Measurements from ENCODE around the gene SLC9A4.

Gene SLC9A4, protein sequence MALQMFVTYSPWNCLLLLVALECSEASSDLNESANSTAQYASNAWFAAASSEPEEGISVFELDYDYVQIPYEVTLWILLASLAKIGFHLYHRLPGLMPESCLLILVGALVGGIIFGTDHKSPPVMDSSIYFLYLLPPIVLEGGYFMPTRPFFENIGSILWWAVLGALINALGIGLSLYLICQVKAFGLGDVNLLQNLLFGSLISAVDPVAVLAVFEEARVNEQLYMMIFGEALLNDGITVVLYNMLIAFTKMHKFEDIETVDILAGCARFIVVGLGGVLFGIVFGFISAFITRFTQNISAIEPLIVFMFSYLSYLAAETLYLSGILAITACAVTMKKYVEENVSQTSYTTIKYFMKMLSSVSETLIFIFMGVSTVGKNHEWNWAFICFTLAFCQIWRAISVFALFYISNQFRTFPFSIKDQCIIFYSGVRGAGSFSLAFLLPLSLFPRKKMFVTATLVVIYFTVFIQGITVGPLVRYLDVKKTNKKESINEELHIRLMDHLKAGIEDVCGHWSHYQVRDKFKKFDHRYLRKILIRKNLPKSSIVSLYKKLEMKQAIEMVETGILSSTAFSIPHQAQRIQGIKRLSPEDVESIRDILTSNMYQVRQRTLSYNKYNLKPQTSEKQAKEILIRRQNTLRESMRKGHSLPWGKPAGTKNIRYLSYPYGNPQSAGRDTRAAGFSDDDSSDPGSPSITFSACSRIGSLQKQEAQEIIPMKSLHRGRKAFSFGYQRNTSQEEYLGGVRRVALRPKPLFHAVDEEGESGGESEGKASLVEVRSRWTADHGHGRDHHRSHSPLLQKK

GRCh38 chr2:102473020-102473419 is at the start of gene SLC9A4:
SLC9A4 (plus strand) TSS chr2:102473226; CDS start chr2:102473760, 534 bp downstream.
- DNase-seq (ENCODE audit: low read depth in 1 of 2, low spot score in 1 of 2): peak in 1 of 2 donors; percentile 21

DNA sequence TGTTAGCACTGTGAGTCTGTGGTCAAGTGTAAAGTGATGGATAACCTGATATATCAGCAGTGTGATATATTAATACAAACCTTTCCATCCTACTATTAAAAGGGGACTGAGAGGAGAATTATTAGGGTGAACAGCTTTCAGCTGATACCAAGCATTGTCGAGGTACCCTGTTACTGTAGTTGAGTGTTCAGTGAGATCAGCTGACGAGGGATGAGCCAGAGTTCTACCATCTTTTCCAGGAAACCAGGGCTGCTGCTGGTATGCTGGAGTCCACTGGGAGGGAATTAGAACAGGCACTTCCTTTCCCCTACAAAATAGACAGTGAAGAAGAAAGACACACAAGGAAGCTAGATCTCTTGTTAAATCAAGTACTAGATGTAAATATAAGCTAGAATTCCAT is 49.7 kb upstream of the SLC9A4 start:
- no peak for DNase-seq (ENCODE audit: low read depth in 1 of 2, low spot score in 1 of 2)

- DNase-seq (ENCODE audit: low read depth in 1 of 2, low spot score in 1 of 2): no peak
These were observed 48.3 kb upstream of the SLC9A4 start for GRCh38 chr2:102424754-102425153.

- no peak for DNase-seq (ENCODE audit: low read depth in 1 of 2, low spot score in 1 of 2)
These were observed 47.4 kb upstream of the SLC9A4 start for GRCh38 chr2:102425441-102426132.

DNA sequence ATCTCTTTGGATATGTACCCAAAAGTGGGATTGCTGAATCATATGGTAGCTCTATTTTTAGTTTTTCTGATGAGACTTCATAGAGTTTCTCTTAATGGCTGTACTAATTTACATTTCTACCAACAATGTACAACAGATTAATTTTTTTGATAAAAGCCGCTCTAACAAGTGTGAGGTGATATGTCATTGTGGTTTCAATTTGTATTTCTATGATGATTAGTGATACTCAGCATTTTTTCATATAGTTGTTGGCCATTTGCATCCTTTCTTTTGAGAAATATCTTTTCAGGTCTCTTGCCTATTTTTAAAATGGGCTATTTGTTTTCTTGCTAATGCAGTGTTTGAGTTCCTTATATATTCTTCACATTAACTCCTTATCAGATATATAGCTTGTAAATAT is 45.8 kb upstream of the SLC9A4 start:
- DNase-seq (ENCODE audit: low read depth in 1 of 2, low spot score in 1 of 2): no peak

GRCh38 chr2:102428573-102428972 is 44.5 kb upstream of the SLC9A4 start:
- no peak for DNase-seq (ENCODE audit: low read depth in 1 of 2, low spot score in 1 of 2)

- no peak for DNase-seq (ENCODE audit: low read depth in 1 of 2, low spot score in 1 of 2)
These were observed 40.6 kb upstream of the SLC9A4 start for GRCh38 chr2:102432386-102432785.

DNA sequence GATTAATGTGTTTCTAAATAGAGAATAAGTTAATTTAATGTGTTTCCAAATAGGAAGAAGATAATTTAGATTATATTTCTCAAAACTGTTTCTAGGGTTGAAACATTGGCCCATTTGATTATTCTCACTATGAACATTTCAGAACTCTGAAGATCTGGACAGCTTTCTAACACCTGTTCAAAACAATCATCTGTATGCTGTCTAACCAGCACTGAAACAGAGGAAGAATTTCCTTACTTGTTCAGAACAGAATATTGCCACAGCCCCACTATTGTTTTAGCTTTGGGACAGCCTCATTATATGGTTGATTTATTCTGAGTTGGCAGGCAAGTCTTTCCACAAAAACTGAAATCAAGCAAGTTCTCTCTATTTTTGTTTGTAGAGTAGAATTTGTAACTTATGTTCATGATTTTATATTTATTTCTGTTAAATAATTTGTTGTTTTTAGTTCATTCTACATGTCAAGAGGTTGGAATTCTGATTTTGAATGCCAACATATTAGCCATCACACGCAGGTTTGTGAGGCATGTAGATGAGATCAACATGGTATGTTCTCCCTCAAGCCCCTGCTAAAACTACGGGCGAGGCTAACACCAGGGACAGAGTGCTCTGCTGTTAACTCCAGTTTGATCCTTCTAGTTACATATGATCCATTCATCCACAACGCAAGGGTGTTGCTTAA is 38.9 kb upstream of the SLC9A4 start:
- DNase-seq (ENCODE audit: low read depth in 1 of 2, low spot score in 1 of 2): no peak

DNA sequence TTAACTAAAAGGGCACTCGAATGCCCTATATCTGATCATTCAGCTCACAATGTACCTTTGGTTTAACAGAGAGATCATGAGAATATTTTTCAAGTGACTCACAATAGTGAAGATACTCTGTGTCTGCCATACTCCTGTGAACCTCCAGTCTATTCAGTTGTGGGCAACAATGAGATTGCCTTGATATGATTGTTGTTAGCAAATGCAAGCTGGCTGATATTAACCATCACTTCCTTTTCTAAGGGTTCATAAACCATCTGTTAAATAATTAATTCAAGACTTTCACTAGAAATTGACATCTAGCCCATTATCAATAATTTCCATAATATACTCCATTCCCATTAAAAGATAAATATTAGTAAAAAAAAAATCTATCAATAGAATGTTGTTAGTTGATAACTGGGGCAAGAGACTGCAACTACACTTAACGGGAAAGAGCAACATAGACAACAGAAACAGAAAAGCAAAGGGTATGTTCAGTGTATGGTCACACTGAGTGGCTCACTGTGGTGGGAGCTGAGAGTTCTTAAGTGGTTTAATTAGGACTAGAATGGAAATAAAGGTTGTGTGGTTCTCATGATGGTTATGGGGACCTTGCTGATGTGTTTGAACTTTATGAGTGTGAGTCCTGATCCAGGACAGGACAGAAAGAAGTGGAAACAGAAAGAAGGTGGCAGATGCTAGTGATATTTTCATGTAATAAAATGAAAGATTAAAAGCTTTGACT is 38.2 kb upstream of the SLC9A4 start:
- no peak for DNase-seq (ENCODE audit: low read depth in 1 of 2, low spot score in 1 of 2)

DNA sequence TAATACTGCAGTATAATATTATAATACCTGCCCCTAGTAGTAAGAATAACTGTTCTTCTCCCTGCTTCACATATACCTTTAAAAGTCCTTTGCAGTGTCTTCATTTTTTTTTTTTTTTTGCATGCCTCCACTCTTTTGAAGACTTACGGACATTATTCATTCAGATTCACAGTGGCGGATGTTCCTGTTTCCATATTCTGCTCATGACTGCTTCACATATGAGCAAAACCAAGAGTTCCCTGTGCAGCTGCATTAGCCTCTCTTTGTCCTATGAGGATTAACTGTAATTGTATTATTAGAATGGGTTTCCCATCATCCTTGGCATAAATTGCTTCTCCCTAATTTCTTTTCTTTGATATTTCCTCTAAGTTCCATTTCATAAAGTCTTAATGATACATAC is 37.3 kb upstream of the SLC9A4 start:
- no peak for DNase-seq (ENCODE audit: low read depth in 1 of 2, low spot score in 1 of 2)

DNA sequence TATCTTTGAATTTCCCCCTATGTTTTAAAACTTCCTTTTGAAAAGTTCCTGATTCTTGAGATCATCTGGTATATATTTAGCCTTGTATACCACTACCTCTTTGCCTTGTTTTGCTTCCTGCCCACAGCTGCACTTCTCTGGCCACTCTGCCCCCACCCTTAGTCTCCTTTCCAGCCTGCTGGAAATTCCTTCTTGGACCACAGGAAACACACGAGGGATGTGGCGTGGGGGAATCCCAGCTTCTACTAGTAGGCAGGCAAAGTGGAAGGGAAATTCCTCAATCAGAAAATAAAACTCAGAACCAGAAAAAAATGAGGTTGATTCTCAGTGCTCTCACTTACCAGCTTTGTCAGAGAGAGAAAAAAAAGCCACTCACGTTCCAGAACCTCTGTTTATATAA is 36.7 kb upstream of the SLC9A4 start:
- DNase-seq (ENCODE audit: low read depth in 1 of 2, low spot score in 1 of 2): no peak

DNA sequence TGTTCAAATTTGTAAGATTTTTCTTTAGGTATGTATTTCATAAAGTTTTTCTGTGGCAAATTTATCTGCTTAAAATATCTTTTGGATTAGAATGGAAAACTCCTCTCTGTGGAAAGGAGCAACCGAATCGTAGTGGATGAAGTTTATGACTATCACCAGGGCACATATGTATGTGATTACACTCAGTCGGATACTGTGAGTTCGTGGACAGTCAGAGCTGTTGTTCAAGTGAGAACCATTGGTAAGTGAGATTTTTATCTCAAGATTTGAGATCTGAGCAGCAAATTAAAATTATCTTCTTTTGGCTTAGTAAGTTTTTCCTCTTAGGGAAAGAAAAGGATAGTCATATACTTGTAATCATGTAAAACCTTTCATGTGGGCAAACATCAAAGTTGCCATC is 35.9 kb upstream of the SLC9A4 start:
- DNase-seq (ENCODE audit: low read depth in 1 of 2, low spot score in 1 of 2): no peak

- DNase-seq (ENCODE audit: low read depth in 1 of 2, low spot score in 1 of 2): no peak
These were observed 34.9 kb upstream of the SLC9A4 start for GRCh38 chr2:102438111-102438510.

GRCh38 chr2:102438578-102438977 is 34.4 kb upstream of the SLC9A4 start:
- DNase-seq (ENCODE audit: low read depth in 1 of 2, low spot score in 1 of 2): no peak

DNA sequence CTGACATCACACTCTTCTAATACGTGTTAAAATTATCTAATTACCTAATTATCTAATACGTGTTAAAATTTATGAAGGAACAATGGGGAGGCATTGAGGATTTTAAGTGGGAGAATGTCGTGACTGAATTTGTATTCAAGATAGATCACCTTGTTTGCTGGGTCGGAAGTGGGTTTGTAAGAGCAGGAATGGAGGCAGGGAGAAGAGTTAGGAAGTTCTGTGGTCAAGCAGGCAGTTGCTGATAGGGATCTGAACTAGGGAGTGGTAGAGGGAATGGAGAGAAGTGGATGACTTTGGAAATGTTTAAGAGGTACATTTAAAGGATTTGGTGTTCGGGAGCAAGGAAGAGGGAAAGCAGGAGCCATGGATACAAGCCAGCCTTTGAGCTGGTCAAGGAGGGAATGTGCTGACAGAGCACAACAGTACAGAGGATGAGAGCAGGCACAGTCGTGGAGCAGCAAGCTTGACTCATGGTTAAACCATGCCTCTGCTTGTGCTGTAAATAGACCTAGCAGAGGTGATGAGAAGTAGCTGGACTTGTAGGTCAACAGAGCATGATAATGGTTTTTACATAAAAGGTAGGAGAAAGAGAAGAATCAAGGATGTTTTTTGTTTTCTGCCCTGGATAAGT is 33.8 kb upstream of the SLC9A4 start:
- DNase-seq (ENCODE audit: low read depth in 1 of 2, low spot score in 1 of 2): no peak

DNA sequence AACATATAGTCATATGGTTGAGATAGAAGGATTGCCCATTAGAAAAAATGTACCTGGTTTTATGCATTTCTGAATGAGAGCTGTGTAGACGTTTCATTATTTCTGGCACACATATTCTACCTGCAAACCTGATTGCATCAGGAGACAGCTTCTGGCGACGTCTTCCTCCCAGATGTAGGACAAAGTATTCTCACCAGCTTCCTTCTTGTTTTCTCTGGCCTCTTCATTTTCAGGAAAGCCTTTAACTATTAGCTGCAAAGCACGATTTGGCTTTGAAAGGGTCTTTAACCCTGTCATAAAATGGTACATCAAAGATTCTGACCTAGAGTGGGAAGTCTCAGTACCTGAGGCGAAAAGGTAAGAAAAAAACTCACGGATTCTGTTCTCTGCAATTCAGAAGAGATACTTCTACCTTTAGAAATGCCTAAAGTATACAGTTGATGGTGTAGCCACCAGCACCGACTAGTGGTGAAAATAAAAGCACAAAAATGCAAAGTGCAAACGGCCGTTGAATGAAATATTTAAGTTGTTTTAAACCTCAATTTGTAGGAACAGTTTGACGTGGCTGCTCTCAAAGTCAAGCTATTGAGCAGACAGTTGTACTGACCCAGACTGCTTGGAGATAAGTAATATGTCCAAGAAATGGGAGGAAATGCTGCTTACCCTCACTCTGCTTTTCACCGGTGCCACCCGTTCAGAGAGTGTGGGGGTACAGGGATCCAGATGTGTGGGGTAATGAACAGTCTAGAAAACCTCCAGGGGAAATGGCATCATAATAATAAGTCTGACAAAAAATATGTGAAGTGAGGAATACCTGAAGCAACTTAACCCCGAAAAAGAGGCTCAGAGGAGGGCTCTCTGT is 29.8 kb upstream of the SLC9A4 start:
- peak in 1 of 2 donors; percentile 10 for DNase-seq (ENCODE audit: low read depth in 1 of 2, low spot score in 1 of 2)

GRCh38 chr2:102444233-102444632 is 28.8 kb upstream of the SLC9A4 start:
- no peak for DNase-seq (ENCODE audit: low read depth in 1 of 2, low spot score in 1 of 2)

GRCh38 chr2:102446936-102447335 is 26.1 kb upstream of the SLC9A4 start:
- DNase-seq (ENCODE audit: low read depth in 1 of 2, low spot score in 1 of 2): no peak

- peak; percentile 22 to 62 for DNase-seq (ENCODE audit: low read depth in 1 of 2, low spot score in 1 of 2)
These were observed 23.6 kb upstream of the SLC9A4 start for GRCh38 chr2:102449370-102449974.
